H9 (cell line): ENCODE results near the gene CRACR2A. TPM values are rescaled to one million over a fixed set of nuclear protein-coding genes. Genes with fewer than 3 reads are reported as not detected.

Experiments used
- DNase-seq: peaks from one replicate; pipeline ENCODE4 v3.0.0-alpha.2; 2017
- H2AFZ ChIP-seq: one replicate; pipeline ENCODE4 v1.6.1; 2013; ENCODE audit warnings: mild to moderate bottlenecking, low read length, control low read depth, moderate library complexity
- H2AK5ac ChIP-seq: 2 replicates; pipeline ENCODE4 v1.6.1; 2013; ENCODE audit warnings: low read length, control low read depth, mixed read lengths; ENCODE audit not compliant: insufficient read length
- H2BK120ac ChIP-seq: one replicate; pipeline ENCODE4 v1.6.1; 2013; ENCODE audit warnings: low read depth, mild to moderate bottlenecking, low read length, control low read depth, inconsistent platforms; ENCODE audit not compliant: poor library complexity, severe bottlenecking
- H2BK12ac ChIP-seq: 2 replicates; pipeline ENCODE4 v1.6.1; 2013; ENCODE audit warnings: low read length, control low read depth, mixed read lengths, low read depth; ENCODE audit not compliant: insufficient read length
- H2BK15ac ChIP-seq: 2 replicates; pipeline ENCODE4 v1.6.1; 2013; ENCODE audit warnings: low read depth, low read length, control low read depth
- H2BK20ac ChIP-seq: one replicate; pipeline ENCODE4 v1.6.1; 2013; ENCODE audit warnings: low read depth, mild to moderate bottlenecking, low read length, control low read depth, inconsistent platforms; ENCODE audit not compliant: poor library complexity, severe bottlenecking
- H2BK5ac ChIP-seq: 2 replicates; pipeline ENCODE4 v1.6.1; 2013; ENCODE audit warnings: low read length, control low read depth, mixed read lengths; ENCODE audit not compliant: insufficient read length
- H3K14ac ChIP-seq: 2 replicates; pipeline ENCODE4 v1.6.1; 2013; ENCODE audit warnings: low read length, control low read depth; ENCODE audit not compliant: insufficient read depth
- H3K18ac ChIP-seq: 2 replicates; pipeline ENCODE4 v1.6.1; 2013; ENCODE audit warnings: low read depth, mild to moderate bottlenecking, mixed read lengths, low read length, control low read depth; ENCODE audit not compliant: insufficient read length
- H3K23ac ChIP-seq: 2 replicates; pipeline ENCODE4 v1.6.1; 2013; ENCODE audit warnings: low read length, control low read depth, mixed read lengths, low read depth; ENCODE audit not compliant: insufficient read length
- H3K23me2 ChIP-seq: 2 replicates; pipeline ENCODE4 v1.6.1; 2013; ENCODE audit warnings: low read depth, mild to moderate bottlenecking, mixed read lengths, low read length, control low read depth; ENCODE audit not compliant: insufficient read length, poor library complexity, severe bottlenecking
- H3K27ac ChIP-seq: 2 replicates; pipeline ENCODE4 v1.5.1; 2013; ENCODE audit warnings: low read length, control low read depth, mixed read lengths, low read depth; ENCODE audit not compliant: insufficient read length
- H3K27me3 ChIP-seq: 2 replicates; pipeline ENCODE4 v1.6.1; 2013; ENCODE audit warnings: low read length, control low read depth, inconsistent platforms; ENCODE audit not compliant: insufficient read depth
- H3K4ac ChIP-seq: 2 replicates; pipeline ENCODE4 v1.6.1; 2013; ENCODE audit warnings: low read depth, mild to moderate bottlenecking, control low read depth, inconsistent platforms, low read length, moderate library complexity
- H3K4me1 ChIP-seq: 2 replicates; pipeline ENCODE4 v1.6.1; 2013; ENCODE audit warnings: low read length, control low read depth, inconsistent platforms; ENCODE audit not compliant: insufficient read depth
- H3K4me2 ChIP-seq: 2 replicates; pipeline ENCODE4 v1.6.1; 2013; ENCODE audit warnings: low read length, control low read depth, mixed read lengths; ENCODE audit not compliant: insufficient read length, insufficient read depth
- H3K56ac ChIP-seq: 2 replicates; pipeline ENCODE4 v1.6.1; 2013; ENCODE audit warnings: low read depth, mild to moderate bottlenecking, mixed read lengths, low read length, control low read depth; ENCODE audit not compliant: insufficient read length
- H3K79me1 ChIP-seq: 2 replicates; pipeline ENCODE4 v1.6.1; 2013; ENCODE audit warnings: low read depth, mild to moderate bottlenecking, moderate library complexity, low read length, control low read depth, inconsistent platforms; ENCODE audit not compliant: insufficient read depth, poor library complexity, severe bottlenecking
- H3K79me2 ChIP-seq: 2 replicates; pipeline ENCODE4 v1.6.1; 2013; ENCODE audit warnings: low read length, control low read depth, inconsistent platforms; ENCODE audit not compliant: insufficient read depth
- H3K9ac ChIP-seq: 2 replicates; pipeline ENCODE4 v1.6.1; 2013; ENCODE audit warnings: low read length, control low read depth, mixed read lengths; ENCODE audit not compliant: insufficient read length; ENCODE audit errors: extremely low read depth
- H3K9me3 ChIP-seq: one replicate; pipeline ENCODE4 v1.6.1; 2013; ENCODE audit warnings: low read depth, low read length, inconsistent platforms; ENCODE audit not compliant: control insufficient read depth
- H3T11ph ChIP-seq: one replicate; pipeline ENCODE4 v1.6.1; 2013; ENCODE audit warnings: mild to moderate bottlenecking, low read length, control low read depth, inconsistent platforms
- H4K20me1 ChIP-seq: one replicate; pipeline ENCODE4 v1.6.1; 2013; ENCODE audit not compliant: control insufficient read depth, insufficient read length, insufficient read depth
- H4K5ac ChIP-seq: 2 replicates; pipeline ENCODE4 v1.6.1; 2013; ENCODE audit warnings: low read depth, mild to moderate bottlenecking, mixed read lengths, low read length, control low read depth; ENCODE audit not compliant: insufficient read length
- H4K8ac ChIP-seq: replicated peaks from 2 replicates; pipeline ENCODE4 v1.6.1; 2013; ENCODE audit warnings: low read length, control low read depth, mixed read lengths, low read depth; ENCODE audit not compliant: insufficient read length
- H4K91ac ChIP-seq: 2 replicates; pipeline ENCODE4 v1.6.1; 2013; ENCODE audit warnings: low read depth, mild to moderate bottlenecking, moderate library complexity, mixed read lengths, low read length, control low read depth; ENCODE audit not compliant: insufficient read length
- H3K27ac Mint-ChIP-seq, 3 experiments: 2 replicates in 2 of 3; 3 replicates in 1 of 3; pipeline ENCODE4 v1.8.0; 2020 to 2021; ENCODE audit warnings: mixed read lengths in 3 of 3, mild to moderate bottlenecking in 1 of 3, moderate library complexity in 1 of 3
- H3K27me3 Mint-ChIP-seq: 2 replicates; pipeline ENCODE4 v1.8.0; 2021; ENCODE audit warnings: low read depth, mild to moderate bottlenecking, moderate library complexity, mixed read lengths
- H3K36me3 Mint-ChIP-seq, 3 experiments: 2 replicates in 2 of 3; 3 replicates in 1 of 3; pipeline ENCODE4 v1.8.0; 2020 to 2021; ENCODE audit warnings: low read depth in 3 of 3, mixed read lengths in 3 of 3; ENCODE audit not compliant: insufficient read depth in 1 of 3
- H3K4me1 Mint-ChIP-seq, 2 experiments: 2 replicates each; pipeline ENCODE4 v1.8.0; 2020; ENCODE audit warnings: mixed read lengths in 2 of 2
- H3K4me3 Mint-ChIP-seq, 2 experiments: 2 replicates in 1 of 2; 3 replicates in 1 of 2; pipeline ENCODE4 v1.8.0; 2020 to 2021; ENCODE audit warnings: mild to moderate bottlenecking in 2 of 2, mixed read lengths in 2 of 2, moderate library complexity in 1 of 2
- H3K9me3 Mint-ChIP-seq, 2 experiments: 2 replicates in 1 of 2; 3 replicates in 1 of 2; pipeline ENCODE4 v1.8.0; 2020; ENCODE audit warnings: mild to moderate bottlenecking in 2 of 2, mixed read lengths in 2 of 2, moderate library complexity in 1 of 2
- WGBS: extraction: QIAGEN DNeasy Blood & Tissue Kit; methylation state at CpG from one replicate; pipeline ENCODE4 v1.1.7; 2013; ENCODE audit warnings: missing lambda C conversion rate, low lambda C conversion rate, mixed read lengths; ENCODE audit not compliant: insufficient read length; ENCODE audit errors: extremely low coverage; 5-methylcytosine and 5-hydroxymethylcytosine counted together
- total RNA-seq: library from RNA; stranded (reverse); gene quantifications from 2 replicates; pipeline ENCODE4 v1.2.1, GENCODE V29; 2021
- TF ChIP-seq, protein P1 (sequence below): fragments of 200-600 bp; sonication (generic); conservative IDR thresholded peaks from 3 replicates; pipeline ENCODE4 v1.8.0; 2021; ENCODE audit warnings: antibody characterized with exemption, mild to moderate bottlenecking

CRACR2A gene
- total RNA-seq, 1 experiment from 2014 or later = 2.0 TPM

DNA sequence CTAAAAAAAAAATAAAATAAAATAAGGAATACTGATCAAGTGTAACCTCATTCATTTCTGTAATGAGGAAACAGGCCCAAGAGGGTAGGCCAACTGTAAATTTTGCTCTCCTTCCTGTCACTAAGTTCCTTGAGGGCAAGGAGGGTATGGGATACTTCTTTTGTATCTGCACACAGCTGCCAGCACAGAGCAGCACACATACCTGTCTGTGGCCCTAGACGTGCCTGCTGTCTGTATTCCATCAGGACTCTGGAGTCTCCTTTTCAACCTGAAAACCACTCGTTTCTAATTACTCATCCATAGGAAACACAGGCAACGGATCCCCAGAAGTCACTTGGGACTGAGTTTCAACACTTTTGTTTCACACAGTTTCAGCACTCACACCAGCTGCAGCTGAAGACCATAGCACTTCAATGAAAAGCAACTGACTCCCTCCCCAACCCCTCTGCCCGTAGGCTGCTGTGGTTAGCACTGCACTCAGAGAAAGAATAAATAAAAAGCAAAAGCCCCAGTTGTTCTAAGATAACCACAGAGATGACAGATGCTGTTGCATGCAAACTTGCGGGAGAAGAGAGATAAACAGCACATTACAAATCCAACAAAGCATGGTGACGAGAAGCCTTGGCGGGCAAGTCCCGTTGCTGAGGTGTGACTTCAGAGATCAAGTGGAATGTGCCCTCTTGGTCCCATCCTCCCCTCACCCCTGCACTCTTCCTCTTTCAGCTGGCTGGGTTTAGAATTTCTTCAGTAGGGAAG, 24.9 kb downstream of the CRACR2A start:
- Histone ChIP-seq H3K4me2 (no peak overlapping the region), H3K79me2 (no peaks in the 10 kb centered on the region), H2AFZ (no peak overlapping the region), H2BK20ac (no peak overlapping the region), H3K18ac (no peak overlapping the region), H3K9ac (no peak overlapping the region), H3K23me2 (no peaks in the 10 kb centered on the region), H4K5ac (no peak overlapping the region), H2BK15ac (no peak overlapping the region), H3K27ac (no peak overlapping the region), H2AK5ac (no peak overlapping the region), H3K79me1 (no peaks in the 10 kb centered on the region), H3K14ac (no peak overlapping the region), H3K9me3 (peaks cover 8% of the 10 kb centered on the region), H2BK12ac (no peak overlapping the region), H3K56ac (no peak overlapping the region), H4K91ac (no peak overlapping the region), H4K20me1 (no peaks in the 10 kb centered on the region), H2BK5ac (no peak overlapping the region), H3K4ac (no peak overlapping the region), H2BK120ac (no peak overlapping the region), H3T11ph (no peak overlapping the region), H3K27me3 (no peaks in the 10 kb centered on the region), H3K23ac (no peak overlapping the region), H4K8ac (no peak overlapping the region), H3K4me1 (peaks cover 4% of the 10 kb centered on the region)
- no peak overlapping the region for H3K4me3 Mint-ChIP-seq
- H3K4me1 Mint-ChIP-seq = peaks cover 37 to 46% of the 10 kb centered on the region in 2 experiments
- H3K27ac Mint-ChIP-seq = no peak overlapping the region
- H3K36me3 Mint-ChIP-seq = peaks cover 2 to 12% (median 6%) of the 10 kb centered on the region in 3 experiments; a peak in 6 of 7 replicates
- TF ChIP-seq, protein P1, sequence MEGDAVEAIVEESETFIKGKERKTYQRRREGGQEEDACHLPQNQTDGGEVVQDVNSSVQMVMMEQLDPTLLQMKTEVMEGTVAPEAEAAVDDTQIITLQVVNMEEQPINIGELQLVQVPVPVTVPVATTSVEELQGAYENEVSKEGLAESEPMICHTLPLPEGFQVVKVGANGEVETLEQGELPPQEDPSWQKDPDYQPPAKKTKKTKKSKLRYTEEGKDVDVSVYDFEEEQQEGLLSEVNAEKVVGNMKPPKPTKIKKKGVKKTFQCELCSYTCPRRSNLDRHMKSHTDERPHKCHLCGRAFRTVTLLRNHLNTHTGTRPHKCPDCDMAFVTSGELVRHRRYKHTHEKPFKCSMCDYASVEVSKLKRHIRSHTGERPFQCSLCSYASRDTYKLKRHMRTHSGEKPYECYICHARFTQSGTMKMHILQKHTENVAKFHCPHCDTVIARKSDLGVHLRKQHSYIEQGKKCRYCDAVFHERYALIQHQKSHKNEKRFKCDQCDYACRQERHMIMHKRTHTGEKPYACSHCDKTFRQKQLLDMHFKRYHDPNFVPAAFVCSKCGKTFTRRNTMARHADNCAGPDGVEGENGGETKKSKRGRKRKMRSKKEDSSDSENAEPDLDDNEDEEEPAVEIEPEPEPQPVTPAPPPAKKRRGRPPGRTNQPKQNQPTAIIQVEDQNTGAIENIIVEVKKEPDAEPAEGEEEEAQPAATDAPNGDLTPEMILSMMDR = no peak
- H3K27me3 Mint-ChIP-seq = no peaks in the 10 kb centered on the region
- peaks cover 9 to 17% of the 10 kb centered on the region in 2 experiments; a peak in 4 of 5 replicates for H3K9me3 Mint-ChIP-seq
- no peak for DNase-seq
- no CpG with 5 or more reads among the region's 8 CpGs for WGBS
